GM18526 (cell line): ENCODE measurements around the gene PDGFRB.

Source experiments
- POLR2A ChIP-seq: IDR thresholded peaks from 3 replicates; pipeline ENCODE4 v1.6.1; 2011; ENCODE audit not compliant: insufficient read length; ENCODE audit errors: extremely low read depth

The PDGFRB gene

GRCh38 chr5:150155258-150156026 lies at the start of gene PDGFRB:
Gene PDGFRB, minus strand, starts transcription at chr5:150155845. Its CDS starts 18,798 bp downstream, at chr5:150137047.
- no peak for TF ChIP-seq POLR2A

- no peak for TF ChIP-seq POLR2A
Measured at GRCh38 chr5:150204590-150204960, 48.9 kb upstream of the PDGFRB start.

GRCh38 chr5:150203832-150204589 lies 48.4 kb upstream of the PDGFRB start:
- no peak for TF ChIP-seq POLR2A

- TF ChIP-seq POLR2A, result no peak
Measured at GRCh38 chr5:150202501-150202900, 46.9 kb upstream of the PDGFRB start.

GRCh38 chr5:150197476-150197875 lies 41.8 kb upstream of the PDGFRB start:
- TF ChIP-seq POLR2A, result no peak

- TF ChIP-seq POLR2A, result no peak
Measured at GRCh38 chr5:150196986-150197385, 41.3 kb upstream of the PDGFRB start.

GRCh38 chr5:150196514-150196913 lies 40.9 kb upstream of the PDGFRB start:
- TF ChIP-seq POLR2A, result no peak

- TF ChIP-seq POLR2A, result no peak
Measured at GRCh38 chr5:150195736-150196485, 40.3 kb upstream of the PDGFRB start.

- no peak for TF ChIP-seq POLR2A
Measured at GRCh38 chr5:150192462-150192861, 36.8 kb upstream of the PDGFRB start.

- TF ChIP-seq POLR2A, result no peak
Measured at GRCh38 chr5:150190987-150191386, 35.3 kb upstream of the PDGFRB start.

GRCh38 chr5:150190503-150190979 lies 34.9 kb upstream of the PDGFRB start:
- TF ChIP-seq POLR2A, result no peak

- no peak for TF ChIP-seq POLR2A
Measured at GRCh38 chr5:150189728-150190502, 34.3 kb upstream of the PDGFRB start, which contains the start of gene SLC6A7. Gene SLC6A7, plus strand, starts transcription at chr5:150190062. Its CDS starts 266 bp downstream, at chr5:150190328.

GRCh38 chr5:150189326-150189725 lies 33.7 kb upstream of the PDGFRB start:
- TF ChIP-seq POLR2A, result no peak

- TF ChIP-seq POLR2A, result no peak
Measured at GRCh38 chr5:150188146-150188842, 32.6 kb upstream of the PDGFRB start.

GRCh38 chr5:150186897-150187296 lies 31.3 kb upstream of the PDGFRB start:
- no peak for TF ChIP-seq POLR2A

GRCh38 chr5:150186137-150186536 lies 30.5 kb upstream of the PDGFRB start:
- no peak for TF ChIP-seq POLR2A
